ENCODE data around the gene FBXO31.
A peak's percentile ranks its signal among the peaks of the same experiment; 100 is the strongest.
"Not testable (repeated sequence)": the region's sequence is repeated elsewhere in the genome, so short reads cannot be mapped to it uniquely, and the experiment has no call there.

The FBXO31 gene

DNA sequence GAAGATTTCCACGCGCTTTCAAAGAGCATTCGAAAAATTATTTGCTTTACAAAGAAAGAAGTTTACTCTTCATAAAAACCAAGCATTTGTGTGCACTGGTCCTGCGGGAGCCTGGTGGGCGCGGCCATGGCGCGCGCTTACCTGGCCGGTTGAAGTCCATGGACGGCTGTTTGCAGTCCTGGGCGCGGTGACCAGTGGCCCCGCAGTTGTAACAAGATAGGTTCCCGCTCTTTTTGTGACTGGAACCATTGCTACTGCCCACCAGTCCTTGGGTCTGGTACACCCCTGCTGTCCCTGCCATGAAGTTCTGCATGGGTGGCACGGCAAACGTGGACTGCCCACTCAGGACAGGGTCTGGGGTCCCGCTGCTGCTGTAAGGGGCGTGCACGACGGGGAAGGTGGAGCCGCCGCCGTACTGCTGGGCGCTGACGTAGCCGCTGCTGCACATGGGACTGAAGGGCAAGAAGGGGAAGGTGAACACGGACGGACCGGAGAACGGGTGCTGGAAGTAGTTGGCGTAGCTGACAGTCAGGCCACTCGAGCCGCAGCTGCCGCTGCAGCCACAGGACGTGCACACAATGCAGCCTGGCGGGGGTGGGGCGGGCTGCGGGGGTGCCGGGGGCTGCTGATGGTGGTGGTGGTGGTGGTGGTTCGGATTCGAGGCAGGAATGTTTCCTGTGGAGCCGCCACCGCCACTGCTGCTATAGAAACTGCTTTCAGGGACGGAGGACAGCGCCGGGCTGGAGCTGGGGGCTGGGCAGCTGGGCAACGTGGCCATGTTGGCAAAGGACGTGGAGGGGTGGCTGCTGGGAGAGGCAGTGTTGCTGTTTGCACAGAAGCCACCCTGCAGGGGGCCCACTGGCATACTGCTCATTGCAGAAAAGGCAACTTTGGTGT, 28.0 kb upstream of the FBXO31 start:
- DNase-seq: no peak

DNA sequence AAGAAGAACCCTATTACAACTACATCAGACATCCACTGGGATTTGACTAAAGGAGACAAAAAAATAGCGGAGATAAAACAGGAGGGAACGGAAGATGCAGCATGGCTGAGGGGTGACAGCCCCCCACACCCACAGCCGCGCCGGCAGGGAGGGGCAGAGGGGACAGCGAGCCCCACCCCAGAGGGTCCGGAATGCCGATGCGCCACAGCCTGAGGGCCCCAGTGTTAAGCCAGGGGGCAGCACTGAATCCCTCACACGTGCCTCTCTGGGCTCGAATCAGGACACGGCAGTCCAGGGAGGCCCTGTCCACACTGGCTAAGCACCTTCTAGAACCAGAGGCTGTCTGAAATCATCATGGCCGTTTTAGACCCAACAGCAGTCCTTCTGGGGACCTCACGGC, 27.4 kb upstream of the FBXO31 start:
- no peak for DNase-seq

DNA sequence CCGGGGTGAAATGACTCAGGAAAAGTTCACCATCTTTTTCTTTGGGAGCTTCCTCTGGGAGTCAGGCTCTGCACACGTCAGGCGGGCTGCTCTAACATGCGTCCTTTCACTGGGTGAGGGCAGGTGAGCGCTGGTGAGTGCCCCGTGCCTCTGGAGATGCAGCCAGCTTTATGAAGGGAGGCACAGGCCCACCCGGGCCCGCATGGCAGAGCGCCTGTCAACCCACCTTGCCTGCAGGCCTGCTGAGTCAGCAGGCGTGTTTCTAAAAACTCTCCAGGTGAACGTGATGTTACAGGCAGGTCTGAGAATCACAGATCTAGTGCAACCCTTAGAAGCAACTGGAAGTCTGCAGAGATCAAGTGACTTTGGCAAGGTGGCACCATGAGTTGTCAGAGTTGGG, 27.0 kb upstream of the FBXO31 start:
- no peak for DNase-seq

DNA sequence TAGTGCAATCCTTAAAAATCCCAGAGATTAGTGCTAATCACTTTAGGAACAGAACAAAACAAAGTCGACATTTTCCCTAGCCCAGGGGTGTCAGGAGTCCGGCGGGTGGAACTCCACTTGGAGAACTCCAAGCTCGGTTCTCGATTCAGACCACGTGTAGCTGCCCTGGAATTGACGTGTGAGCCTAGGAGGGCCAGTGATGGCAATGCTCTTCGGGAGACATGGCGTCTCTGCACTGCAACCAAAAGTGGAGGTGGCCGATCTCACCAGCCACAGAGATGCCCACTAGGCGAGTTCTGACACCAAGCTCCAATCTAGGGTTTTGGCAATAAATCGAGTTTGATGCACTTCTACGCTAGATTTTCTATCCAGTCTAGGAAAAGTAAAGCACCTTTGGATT, 26.2 kb upstream of the FBXO31 start:
- no peak for DNase-seq

DNA sequence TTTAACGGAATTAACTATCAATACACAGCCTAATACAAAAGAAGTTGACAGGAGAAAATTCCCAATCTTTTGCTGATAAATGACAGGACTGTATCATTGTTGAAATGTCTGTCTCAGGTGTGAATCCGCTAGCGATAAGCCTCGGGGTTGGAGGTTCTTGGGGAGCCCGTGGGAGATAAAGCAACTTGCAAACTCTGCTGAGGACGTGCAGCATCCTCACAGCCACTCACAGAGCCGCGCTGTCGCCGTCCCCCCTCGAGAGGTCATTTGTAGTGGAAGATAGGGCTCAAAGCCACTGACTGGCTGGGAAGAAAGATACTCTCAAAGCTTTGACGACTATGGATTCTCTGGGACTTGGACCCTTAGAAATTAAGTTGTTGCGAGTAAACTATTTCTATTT, 25.6 kb upstream of the FBXO31 start:
- no peak for DNase-seq

DNA sequence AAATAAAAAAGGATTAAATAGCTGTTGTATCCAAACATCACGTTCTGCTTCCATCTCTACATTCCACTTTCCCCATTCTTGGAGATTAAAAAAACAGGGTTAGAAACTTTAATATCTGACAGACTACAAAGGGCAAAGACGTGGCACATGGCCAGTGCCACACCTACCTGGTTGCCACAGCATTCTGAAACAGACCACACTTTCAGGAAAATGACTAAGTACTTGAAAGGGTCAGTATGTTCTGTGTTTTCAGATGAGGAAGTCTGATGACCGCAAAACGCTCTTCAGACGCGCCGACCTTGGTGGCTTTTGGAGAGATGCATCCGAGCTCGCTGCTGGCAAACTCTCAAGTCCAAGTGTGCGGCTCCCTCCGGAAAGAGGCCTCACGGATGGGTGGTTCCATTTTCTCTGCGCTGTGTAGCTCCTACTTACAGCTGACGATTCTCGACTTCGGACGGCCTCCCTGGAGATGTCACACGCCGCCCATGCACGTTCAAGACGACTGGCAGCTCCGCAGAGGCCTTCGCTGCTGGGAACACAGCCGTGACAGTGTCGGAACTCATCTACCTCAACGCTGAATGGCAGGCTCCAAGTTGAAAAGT, 24.0 kb upstream of the FBXO31 start:
- DNase-seq: peak; percentile 74

DNA sequence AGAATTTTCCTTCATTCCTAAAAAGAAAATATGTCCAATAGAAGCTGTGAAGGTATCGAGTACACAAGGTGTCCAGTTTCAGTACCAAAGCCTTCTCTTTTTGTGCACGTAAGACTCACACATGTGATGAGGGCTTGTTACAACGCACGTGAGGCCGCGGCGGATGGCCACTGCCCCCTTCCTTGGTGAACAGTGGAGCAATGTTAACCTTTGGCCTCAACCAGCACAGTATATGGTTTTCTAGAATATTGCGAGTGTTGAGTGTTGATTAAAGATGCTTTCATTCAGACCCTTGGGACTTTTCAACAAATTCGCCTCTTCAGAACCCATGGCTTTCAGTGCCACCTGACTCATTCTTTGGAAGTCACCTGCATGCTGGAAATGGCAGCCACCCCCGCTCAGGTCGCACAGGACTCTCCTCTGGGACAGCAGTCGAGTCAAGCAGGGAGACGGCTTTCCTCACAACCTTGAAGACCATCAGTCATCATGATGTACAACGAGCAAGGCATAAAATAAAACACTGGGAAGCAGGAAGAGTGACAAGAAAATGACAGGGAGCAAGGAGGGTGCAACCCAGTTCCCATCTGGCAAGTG, 23.0 kb upstream of the FBXO31 start:
- no peak for DNase-seq

DNA sequence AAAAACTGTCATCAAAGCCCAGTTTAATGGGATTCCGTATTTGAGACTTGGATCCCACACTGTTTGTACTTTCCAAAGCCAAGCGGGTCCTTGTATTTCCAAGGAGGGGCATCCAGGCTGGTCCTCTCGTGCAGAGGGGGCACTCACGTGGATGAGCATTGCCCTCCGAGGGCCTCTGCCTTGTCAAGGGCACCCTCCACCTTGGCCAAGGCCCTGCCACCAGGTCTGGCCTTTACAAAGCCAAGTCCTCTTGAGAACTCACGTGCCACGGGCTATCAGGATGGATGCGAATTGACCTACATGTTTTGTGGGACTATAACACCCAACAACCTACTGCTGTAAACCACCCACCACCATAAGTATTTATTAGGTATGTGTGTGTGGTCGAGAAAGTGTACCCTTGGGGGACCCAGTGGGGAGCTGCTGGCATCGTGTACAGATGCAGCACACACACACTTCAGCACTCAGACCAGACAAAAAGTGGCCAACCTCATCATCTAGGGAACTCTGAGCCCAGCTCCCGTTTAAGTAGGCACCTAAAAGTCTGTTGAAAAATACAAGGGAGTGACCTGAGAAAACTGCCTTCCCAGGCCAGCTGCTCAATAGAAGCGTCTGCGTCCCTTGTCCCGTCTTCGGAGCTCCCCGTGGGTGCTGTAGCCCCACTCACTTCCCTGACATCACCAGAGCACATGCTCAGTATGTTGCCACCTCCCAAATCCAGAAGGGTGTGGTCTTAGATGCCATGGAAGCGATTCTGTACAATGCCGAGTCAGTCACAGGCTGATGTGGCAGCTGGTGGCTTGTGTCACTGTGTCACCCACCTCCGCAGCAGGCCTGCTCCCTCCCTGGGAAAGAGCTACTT, 21.4 kb upstream of the FBXO31 start:
- no peak for DNase-seq

DNA sequence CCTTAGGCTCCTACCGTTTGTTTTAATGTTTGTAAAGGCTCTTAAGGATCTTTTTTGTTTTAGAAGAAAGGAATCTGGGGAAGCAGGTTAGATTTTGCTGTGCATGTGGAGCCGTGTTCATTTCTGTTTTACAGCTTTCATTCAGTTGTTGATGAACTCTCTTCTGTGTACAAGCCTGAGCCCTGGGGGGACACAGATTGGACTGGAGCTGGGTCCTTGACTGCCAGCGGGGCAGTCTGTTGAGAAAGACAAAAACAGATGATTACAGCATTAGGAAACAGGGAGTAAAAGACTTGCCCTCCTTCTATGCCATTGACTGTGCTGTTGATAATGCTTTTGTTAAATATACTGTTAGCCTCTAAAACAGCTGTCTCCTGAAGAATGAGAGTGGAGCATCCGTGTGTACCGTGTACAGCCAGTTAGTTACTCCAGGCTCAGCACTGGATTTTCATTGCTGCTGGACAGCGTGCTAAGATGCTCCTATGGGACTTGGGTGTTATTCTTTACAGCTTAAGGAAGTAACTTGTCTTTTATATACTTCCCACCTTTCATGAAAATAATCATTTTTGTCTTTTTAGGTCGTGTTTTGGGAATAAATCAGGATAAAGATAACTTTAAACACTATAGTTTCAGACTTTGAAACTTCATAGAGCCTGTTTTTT, 11.7 kb upstream of the FBXO31 start:
- DNase-seq: no peak

DNA sequence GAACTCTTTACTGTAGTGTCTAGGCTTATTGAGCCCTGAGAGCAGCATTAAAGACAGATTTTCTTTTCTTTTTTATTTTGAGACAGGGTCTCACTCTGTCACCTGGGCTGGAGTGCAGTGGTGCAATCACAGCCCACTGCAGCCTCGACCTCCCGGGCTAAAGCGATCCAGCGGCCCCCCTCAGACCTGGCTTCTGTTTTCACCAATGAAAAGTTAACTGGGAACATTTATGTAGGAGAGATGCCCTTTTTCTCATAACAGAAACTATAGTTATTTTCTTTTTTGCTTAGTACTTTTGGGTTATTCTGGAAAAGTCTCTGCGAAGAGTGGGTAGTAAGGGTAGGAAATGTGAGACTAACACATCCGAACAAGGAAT, 10.1 kb upstream of the FBXO31 start:
- no peak for DNase-seq

DNA sequence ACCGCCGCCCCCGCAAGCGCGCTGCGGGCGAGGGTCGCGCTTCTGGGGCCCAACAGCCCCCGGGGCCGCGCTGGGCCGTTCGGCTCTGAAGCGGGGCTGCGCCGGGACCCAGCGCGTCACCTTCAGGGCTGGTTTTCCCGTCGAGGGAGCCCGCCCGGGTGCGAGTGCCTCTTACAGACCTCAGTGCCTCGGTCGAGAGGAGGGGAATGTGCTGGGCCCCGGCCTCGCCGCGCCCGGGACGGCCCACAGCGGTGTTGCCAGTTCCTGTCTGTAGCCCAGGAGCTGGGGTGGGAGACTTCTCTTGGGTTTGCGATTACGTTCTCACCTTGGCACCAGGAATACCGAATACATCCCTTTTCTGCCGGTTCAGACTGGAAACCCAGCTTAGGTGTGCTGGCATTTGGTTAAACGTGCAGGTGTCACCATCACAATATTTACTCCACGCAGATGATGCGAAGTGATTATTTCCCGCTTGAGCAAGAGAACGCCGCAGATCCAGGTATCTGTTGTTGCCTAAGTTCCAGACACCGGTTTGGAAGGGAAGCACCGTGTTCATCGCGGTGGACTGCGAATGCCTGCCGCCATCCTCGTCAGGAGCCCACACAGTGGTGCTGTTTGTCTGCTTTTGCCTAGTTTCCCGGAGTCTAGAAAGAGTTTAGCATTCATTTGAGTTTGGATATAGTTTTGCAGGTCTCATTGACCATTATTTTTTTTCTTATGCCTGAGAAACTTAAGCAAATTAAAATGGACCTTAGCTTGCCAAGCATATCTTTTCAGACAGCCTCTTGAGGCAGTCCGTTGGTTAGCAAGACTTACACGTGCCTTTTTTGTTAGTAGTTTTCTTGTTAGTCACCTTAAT, 9.5 kb upstream of the FBXO31 start:
- DNase-seq: peak; percentile 75

DNA sequence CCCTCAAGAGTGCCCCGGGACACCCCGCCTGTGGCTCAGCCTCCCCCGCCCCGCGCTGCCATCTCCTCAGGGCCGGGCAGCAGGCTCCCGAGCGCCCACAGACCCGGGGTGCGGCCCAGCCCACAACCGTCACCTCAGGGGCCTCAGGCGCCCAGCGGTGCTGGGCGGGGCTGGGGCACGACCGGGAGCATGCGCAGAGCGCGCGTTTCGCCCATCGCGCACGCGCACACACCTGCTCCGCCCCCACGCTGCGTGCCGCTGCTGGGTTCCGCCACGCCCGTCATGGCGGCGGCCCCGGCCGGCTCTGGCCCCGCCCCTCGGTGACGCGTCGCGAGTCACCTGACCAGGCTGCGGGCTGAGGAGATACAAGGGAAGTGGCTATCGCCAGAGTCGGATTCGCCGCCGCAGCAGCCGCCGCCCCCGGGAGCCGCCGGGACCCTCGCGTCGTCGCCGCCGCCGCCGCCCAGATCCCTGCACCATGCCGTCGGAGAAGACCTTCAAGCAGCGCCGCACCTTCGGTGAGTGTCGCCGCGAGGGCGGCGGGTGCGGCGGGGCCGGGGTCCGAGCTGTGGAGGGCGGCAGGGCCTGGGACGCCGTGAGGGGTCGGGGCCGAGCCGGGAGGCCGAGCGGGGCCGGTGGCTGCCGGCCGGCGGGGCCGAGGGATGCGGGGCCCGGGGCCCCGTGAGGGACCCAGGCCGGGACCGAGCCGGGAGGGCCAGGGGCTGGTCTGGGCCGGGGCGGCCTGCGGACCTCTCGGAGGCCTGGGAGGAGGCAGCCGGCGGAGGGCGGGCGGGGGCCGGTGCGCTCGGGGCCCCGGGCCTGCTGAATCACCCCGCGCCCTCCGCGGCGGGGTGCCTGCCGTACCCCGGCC, 8.6 kb upstream of the FBXO31 start, which contains the start of gene MAP1LC3B:
Gene MAP1LC3B (plus strand): TSS at position 387 of the 871 bp plus-strand sequence. CDS start 92 bp downstream, at position 479.
- peak; percentile 98 for DNase-seq

DNA sequence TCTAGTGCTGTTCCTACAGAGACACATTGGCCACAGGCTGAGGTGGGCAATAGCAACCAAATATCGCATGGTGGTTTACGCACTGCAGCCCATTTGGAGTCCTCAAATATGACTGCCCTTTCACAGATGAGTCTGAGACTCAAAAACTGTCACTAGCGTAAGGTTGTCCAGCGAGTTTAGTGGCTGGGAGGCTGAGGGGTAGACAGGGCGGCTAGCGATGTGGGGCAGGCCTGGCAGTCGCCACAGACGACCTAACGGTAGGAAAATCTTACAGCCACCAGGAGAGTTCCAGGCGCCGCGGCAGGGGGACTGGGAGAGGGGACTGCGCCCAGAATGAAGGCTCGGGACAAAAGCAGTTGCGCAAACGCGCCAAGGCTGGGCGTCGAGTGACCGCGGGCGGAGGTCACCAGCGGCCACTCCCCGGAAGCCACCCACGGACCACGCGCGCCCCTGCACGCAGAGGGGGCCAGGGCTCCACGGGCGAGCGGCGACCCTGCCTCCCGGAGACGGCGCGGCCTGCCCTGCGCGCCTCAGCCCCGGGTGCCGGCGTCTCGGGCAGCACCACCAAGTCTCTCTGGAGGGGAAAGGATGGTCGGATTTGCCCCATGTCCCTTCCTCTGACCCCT, 7.9 kb upstream of the FBXO31 start:
- DNase-seq: no peak

DNA sequence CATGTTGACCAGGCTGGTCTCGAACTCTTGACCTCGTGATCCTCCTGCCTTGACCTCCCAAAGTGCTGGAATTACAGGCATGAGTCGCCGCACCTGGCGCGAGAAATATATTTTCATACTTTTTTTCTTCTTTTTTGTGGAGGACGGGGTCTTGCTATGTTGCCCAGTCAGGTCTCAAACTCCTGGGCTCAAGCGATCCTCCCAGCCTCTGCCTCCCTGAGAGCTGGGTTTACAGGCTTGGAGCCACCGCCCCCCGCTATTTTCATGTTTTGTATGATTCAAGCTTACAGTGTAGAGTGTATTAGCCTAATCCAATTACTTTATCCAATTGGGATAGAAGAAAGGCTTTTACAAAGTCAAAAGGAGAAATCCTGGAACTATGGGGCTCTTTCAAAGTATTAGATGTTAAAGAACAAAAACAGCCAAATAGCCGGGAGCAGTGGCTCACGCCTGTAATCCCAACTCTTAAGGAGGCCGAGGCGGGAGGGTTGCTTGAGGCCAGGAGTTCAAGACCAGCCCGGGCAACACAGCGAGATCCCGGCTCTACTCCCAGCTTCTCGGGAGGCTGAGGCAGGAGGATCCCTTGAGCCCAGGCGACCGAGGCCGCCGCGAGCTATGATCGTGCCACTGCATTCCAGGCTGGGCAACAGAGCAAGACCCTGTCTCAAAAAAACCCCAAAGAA, 7.2 kb upstream of the FBXO31 start:
- no peak for DNase-seq

DNA sequence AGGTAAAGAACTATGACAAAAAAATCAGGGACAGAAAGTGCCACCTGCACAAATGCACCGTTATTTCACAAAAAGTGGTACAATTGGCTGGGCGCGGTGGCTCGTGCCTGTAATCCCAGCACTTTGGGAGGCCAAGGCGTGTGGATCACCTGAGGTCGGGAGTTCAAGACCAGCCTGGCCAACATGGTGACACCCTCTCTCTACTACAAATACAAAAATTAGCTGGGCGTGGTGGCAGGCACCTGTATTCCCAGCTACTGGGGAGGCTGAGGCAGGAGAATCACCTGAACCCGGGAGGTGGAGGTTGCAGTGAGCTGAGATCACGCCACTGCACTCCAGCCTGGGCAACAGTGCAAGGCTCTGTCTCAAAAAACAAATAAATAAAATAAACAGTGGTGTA, 6.3 kb upstream of the FBXO31 start:
- not testable (repeated sequence) for DNase-seq

DNA sequence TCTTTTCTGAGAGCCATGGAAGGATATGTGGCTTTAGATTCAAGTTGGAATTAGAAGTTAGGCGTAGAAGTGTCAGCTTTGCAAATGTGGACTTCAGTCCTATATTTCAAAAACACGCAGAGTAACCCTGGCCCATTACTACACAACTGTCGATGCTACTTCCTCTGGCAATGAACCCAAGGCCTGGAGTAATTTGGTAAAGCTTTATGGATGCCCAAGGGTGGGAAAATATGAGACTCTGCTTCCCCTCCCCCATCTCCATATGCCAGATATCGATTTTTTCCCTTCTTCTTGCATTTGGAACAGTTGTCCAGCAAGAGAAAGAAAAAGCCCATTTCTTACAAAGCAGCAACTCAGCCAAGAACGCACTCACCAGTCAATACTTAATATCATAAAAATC, 5.7 kb upstream of the FBXO31 start:
- DNase-seq: no peak

DNA sequence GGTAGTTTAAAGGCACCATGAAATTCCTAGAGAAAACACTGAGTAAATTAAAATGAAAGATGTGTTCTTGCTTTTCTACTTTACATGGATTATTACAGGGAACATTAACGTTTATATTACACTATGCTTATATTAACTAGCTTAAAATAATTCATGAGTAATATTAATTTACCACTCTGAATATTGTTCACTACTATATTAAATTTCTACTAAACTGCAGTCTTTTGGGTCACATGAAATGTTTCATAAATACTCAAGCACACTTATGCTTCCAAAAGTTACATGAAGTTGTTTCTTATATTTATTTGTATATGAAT, 5.2 kb upstream of the FBXO31 start:
- DNase-seq: no peak

DNA sequence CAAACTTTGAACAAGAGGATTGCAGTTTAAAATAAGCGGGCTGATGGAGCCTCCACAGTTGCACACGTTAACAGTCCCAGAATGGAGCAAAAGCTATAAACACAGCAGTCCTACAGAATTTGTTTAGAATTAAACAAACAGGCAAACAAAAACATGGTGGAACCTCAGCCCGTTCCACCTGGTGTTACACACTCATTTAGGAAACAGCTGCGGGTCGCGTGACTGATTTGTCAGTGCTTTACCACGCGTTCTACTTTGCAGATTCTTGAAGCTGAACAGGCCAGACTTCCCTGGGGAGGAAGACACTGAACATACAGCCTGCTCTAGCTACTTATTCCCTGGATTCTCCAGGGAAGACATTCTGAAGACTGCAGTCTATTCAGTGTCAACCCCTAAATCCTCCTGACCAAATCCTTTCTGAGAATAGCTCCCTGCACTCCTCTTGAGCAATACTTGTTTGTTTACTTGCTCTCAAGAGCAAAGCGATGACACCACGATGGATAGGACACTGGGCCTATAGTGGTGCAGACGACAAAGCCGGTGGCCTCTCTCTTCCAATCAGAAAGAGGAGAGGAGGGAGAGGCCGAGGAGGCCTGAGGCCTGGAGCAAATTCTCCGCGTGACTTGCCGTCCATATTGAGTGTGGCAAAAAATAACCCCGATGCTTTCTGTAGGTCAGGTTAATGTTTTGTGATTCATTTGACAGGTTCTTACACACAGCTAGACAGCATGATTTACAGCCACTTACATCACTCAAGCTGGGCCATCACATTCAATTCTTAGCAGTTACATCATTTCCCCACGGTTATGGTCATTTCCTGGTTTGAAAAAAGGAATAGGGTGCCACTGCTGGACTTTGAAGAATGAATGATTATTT, 4.6 kb upstream of the FBXO31 start:
- DNase-seq: peak; percentile 92

DNA sequence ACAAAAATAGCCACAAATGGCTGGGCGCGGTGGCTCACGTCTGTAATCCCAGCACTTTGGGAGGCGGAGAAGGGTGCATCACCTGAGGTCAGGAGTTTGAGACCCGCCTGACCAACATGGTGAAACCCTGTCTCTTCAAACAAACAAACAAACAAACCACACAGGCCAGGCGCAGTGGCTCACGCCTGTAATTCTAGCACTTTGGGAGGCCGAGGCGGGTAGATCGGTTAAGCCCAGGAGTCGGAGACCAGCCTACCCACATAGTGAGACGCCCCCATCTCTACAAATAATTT, 1.2 kb upstream of the FBXO31 start:
- DNase-seq: not testable (repeated sequence)

All from left hindlimb (tissue), 1 donor.